Measurements from ENCODE around the gene KLF1. TPM values are rescaled to one million over a fixed set of nuclear protein-coding genes. Genes with fewer than 3 reads are reported as not detected.

KLF1 gene
- total and polyA plus RNA-seq, 2 of the 13 experiments (the other 11 are each of a cell fraction or from before 2014, with no cell fraction given) = not detected

DNA sequence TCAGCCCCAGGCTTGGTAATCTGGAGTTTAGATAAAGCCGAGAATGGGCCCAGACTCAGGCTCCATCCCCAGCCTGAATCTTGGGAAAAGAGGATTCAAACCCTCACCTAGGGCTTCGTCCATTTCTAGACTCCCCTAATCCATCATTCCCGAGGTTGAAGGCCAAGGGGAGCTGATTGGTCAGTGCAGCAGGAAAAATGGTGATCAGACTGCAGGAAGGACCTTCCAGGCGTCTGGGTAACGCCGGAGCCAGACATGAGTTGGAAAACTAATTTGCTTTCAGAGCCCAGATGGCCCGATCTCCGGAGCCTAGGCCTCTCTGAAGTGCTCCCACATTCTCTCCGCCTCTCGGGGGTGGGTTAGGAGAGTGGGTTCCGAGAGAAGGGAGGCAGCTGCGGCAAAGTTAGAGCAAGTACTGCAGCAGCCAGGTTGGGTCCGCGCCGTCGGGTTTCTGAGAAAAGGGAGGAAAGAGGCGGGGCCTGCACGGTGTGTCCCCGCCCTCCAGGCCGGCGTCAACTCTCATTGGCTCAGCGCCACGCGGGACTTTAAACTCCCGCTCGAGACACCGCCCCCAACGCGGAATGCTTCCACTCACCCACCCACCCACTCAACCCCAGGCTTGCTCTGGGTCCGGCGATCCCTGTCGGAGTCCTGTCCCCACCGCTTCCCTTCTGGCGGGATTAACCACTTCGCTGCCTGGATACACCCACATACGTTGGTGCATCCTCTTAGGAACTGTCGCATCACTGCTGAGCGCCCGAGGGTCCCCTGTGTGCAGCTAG, 51.8 kb downstream of the KLF1 start (continued):
- TF ChIP-seq, protein P1, sequence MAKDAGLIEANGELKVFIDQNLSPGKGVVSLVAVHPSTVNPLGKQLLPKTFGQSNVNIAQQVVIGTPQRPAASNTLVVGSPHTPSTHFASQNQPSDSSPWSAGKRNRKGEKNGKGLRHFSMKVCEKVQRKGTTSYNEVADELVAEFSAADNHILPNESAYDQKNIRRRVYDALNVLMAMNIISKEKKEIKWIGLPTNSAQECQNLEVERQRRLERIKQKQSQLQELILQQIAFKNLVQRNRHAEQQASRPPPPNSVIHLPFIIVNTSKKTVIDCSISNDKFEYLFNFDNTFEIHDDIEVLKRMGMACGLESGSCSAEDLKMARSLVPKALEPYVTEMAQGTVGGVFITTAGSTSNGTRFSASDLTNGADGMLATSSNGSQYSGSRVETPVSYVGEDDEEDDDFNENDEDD (CRISPR knock-in tag; IDR thresholded peaks at IDR 0.05; ENCODE audit: borderline replicate concordance) = 0 out of 2 replicates have a peak, but pooled peaks have one; percentile 40
- TF ChIP-seq TAF1 (CRISPR knock-in tag; IDR thresholded peaks at IDR 0.05) = no peak

DNA sequence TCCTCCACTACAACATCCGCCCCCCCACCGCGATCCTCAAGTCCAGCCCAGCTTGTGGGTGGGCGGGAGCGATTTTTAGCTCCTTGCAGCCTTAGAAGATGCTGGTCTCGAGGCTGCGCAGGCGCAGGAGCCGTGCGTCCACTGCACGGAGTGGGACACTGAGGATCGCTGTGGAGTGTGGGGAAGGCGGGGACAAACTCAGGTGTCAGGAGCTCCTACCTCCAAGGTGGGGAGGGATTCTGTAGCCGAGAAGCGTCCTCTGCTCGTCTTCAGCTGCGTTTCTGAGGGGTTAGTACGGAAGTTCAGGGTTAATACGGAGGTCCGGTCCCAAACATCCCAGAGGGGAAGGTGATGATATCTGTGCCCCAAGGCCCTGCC, 52.4 kb downstream of the KLF1 start, which contains the start of gene RTBDN:
TSS of gene RTBDN (minus strand) at position 14 of the 378 bp plus-strand sequence. CDS start 4,600 bp downstream, outside the sequence.
- H3K27me3 ChIP-seq (ENCODE audit: control insufficient read depth in 1 of 2, insufficient read depth in 2 of 2, low read length in 2 of 2) = peaks cover 0 to 29% of the 10 kb centered on the region in 2 experiments; a peak in 2 of 5 replicates
- H2AFZ ChIP-seq (ENCODE audit: low read length) = no peak within 1 kb of the TSS
- 0 out of 2 replicates have a peak within 1 kb of the TSS, but pooled peaks have one; percentile 36 for H3K9ac ChIP-seq (ENCODE audit: insufficient read depth, low read depth, low read length)
- peak within 1 kb of the TSS; percentile 46 to 79 (median 67); a peak in 5 of 6 replicates for H3K4me3 ChIP-seq (replicated peaks in 1 of 3; ENCODE audit: insufficient read depth in 1 of 3, low read depth in 2 of 3, low read length in 3 of 3)
- TF ChIP-seq CHD2 (IDR thresholded peaks at IDR 0.05; ENCODE audit: low read depth, low read length) (no peak), PLRG1 (conservative IDR thresholded peaks at IDR 0.05) (no peak), ZNF430 (CRISPR knock-in tag; IDR thresholded peaks at IDR 0.05) (no peak), ZNF629 (CRISPR knock-in tag; conservative IDR thresholded peaks at IDR 0.05) (peak; percentile 77)
- TF ChIP-seq, protein P2, sequence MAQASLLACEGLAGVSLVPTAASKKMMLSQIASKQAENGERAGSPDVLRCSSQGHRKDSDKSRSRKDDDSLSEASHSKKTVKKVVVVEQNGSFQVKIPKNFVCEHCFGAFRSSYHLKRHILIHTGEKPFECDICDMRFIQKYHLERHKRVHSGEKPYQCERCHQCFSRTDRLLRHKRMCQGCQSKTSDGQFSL (CRISPR knock-in tag; IDR thresholded peaks at IDR 0.05) = 0 out of 2 replicates have a peak, but pooled peaks have one; percentile 31
- no peaks in the 10 kb centered on the region for H3K9me3 ChIP-seq (ENCODE audit: low read length)
- no peaks in the 10 kb centered on the region for H3K79me2 ChIP-seq (ENCODE audit: insufficient read depth, low read length)
- WGBS (ENCODE audit: low lambda C conversion rate) = 35% methylated on average over 18 of the region's 20 CpGs
- H3K36me3 ChIP-seq (replicated peaks in 1 of 2; ENCODE audit: control insufficient read depth in 1 of 2, insufficient read depth in 2 of 2, low read length in 2 of 2) = no peaks in the 10 kb centered on the region
- no TSS peak for BruUV-seq (replicated peaks)
- ChIA-PET CTCF (ENCODE audit: low intra/inter-chr PET ratio, low total read pairs) (no interaction called here), POLR2A (no interaction called here)
- H4K20me1 ChIP-seq (ENCODE audit: insufficient read depth, low read length) = no peaks in the 10 kb centered on the region
- FAIRE-seq (no peak), ATAC-seq (no peak), DNase-seq (ENCODE audit: low spot score) (no peak)
- no peak within 1 kb of the TSS for H3K27ac ChIP-seq (ENCODE audit: extremely low read length, insufficient read depth, low read length)
- in situ Hi-C loops (cut with HindIII; ENCODE audit: extremely low pct_ligation_motif_present, low pct_unique_long_range_greater_than_20kb) = no loop called here
- H3K4me2 ChIP-seq (ENCODE audit: low read depth, low read length) = peak within 1 kb of the TSS; percentile 67
- peaks cover 60% of the 10 kb centered on the region for H3K4me1 ChIP-seq (ENCODE audit: insufficient read depth, low read length)
- intact Hi-C loops (cut with micrococcal nuclease; ENCODE audit: unreplicated experiment) = no loop called here

Small RNAs within 50 kb of the gene (microRNA-seq; reads per million reads assigned to microRNA genes)
- gene MIR5695 = not detected
- gene MIR6794 = not detected

Small RNAs within 50 kb of the gene (small RNA-seq; reads per million reads assigned to genes)
- 0 reads per million in 3 experiments for gene MIR5695 (ENCODE audit: insufficient read depth in 2 of 3, insufficient read length in 3 of 3, low read depth in 2 of 3, low replicate concordance in 1 of 3)
- 0 reads per million in 3 experiments for gene MIR6794 (ENCODE audit: insufficient read depth in 2 of 3, insufficient read length in 3 of 3, low read depth in 2 of 3, low replicate concordance in 1 of 3)

Other genes starting within 250 kb of the KLF1 start
- 10.8 and 23.8 TPM in 2 replicates for gene MAN2B1, start 220.5 kb downstream of the KLF1 start, total RNA-seq (2016; rRNA removed; fragmentation: Illumina TruSeq; extraction: Trizol)
- 23.6 and 31.8 TPM in 2 replicates for gene MAN2B1, start 220.5 kb downstream of the KLF1 start, polyA plus RNA-seq (2011; rRNA removed)
- 9.9 and 10.7 TPM in 2 replicates for gene WDR83, start 220.4 kb downstream of the KLF1 start, total RNA-seq (2016; rRNA removed; fragmentation: Illumina TruSeq; extraction: Trizol)
- 4.5 and 5.4 TPM in 2 replicates for gene WDR83, start 220.4 kb downstream of the KLF1 start, polyA plus RNA-seq (2011; rRNA removed)
- gene DHPS, start 205.3 kb downstream of the KLF1 start, total RNA-seq (2016; rRNA removed; fragmentation: Illumina TruSeq; extraction: Trizol) = 34.8 and 43.3 TPM in 2 replicates
- gene DHPS, start 205.3 kb downstream of the KLF1 start, polyA plus RNA-seq (2011; rRNA removed) = 84.3 and 84.6 TPM in 2 replicates
- not detected in 2 replicates for gene GNG14, start 199.2 kb downstream of the KLF1 start, total RNA-seq (2016; rRNA removed; fragmentation: Illumina TruSeq; extraction: Trizol)
- not detected in 2 replicates for gene GNG14, start 199.2 kb downstream of the KLF1 start, polyA plus RNA-seq (2011; rRNA removed)
- gene FBXW9, start 190.6 kb downstream of the KLF1 start, total RNA-seq (2016; rRNA removed; fragmentation: Illumina TruSeq; extraction: Trizol) = 4.6 and 6.1 TPM in 2 replicates
- gene FBXW9, start 190.6 kb downstream of the KLF1 start, polyA plus RNA-seq (2011; rRNA removed) = 5.7 and 7.0 TPM in 2 replicates
- gene TNPO2, start 163.3 kb downstream of the KLF1 start, total RNA-seq (2016; rRNA removed; fragmentation: Illumina TruSeq; extraction: Trizol) = 31.7 and 33.6 TPM in 2 replicates
- 61.0 and 76.1 TPM in 2 replicates for gene TNPO2, start 163.3 kb downstream of the KLF1 start, polyA plus RNA-seq (2011; rRNA removed)
- 159 and 179 TPM in 2 replicates for gene TRIR, start 152.5 kb downstream of the KLF1 start, total RNA-seq (2016; rRNA removed; fragmentation: Illumina TruSeq; extraction: Trizol)
- gene TRIR, start 152.5 kb downstream of the KLF1 start, polyA plus RNA-seq (2011; rRNA removed) = 160 and 166 TPM in 2 replicates
- 51.5 and 57.7 TPM in 2 replicates for gene GET3, start 149.7 kb downstream of the KLF1 start, total RNA-seq (2016; rRNA removed; fragmentation: Illumina TruSeq; extraction: Trizol)
- 59.4 and 67.5 TPM in 2 replicates for gene GET3, start 149.7 kb downstream of the KLF1 start, polyA plus RNA-seq (2011; rRNA removed)
- gene BEST2, start 135.4 kb downstream of the KLF1 start, total RNA-seq (2016; rRNA removed; fragmentation: Illumina TruSeq; extraction: Trizol) = not detected in 2 replicates
- not detected in 2 replicates for gene BEST2, start 135.4 kb downstream of the KLF1 start, polyA plus RNA-seq (2011; rRNA removed)
- gene HOOK2, start 111.6 kb downstream of the KLF1 start, total RNA-seq (2016; rRNA removed; fragmentation: Illumina TruSeq; extraction: Trizol) = 7.3 and 12.9 TPM in 2 replicates
- 9.2 and 11.1 TPM in 2 replicates for gene HOOK2, start 111.6 kb downstream of the KLF1 start, polyA plus RNA-seq (2011; rRNA removed)
- gene JUNB, start 95.7 kb downstream of the KLF1 start, total RNA-seq (2016; rRNA removed; fragmentation: Illumina TruSeq; extraction: Trizol) = 4.9 and 7.7 TPM in 2 replicates
- gene JUNB, start 95.7 kb downstream of the KLF1 start, polyA plus RNA-seq (2011; rRNA removed) = 8.2 and 15.9 TPM in 2 replicates
- gene PRDX2, start 85.4 kb downstream of the KLF1 start, total RNA-seq (2016; rRNA removed; fragmentation: Illumina TruSeq; extraction: Trizol) = 381 and 425 TPM in 2 replicates
- gene PRDX2, start 85.4 kb downstream of the KLF1 start, polyA plus RNA-seq (2011; rRNA removed) = 218 and 238 TPM in 2 replicates
- 14.9 and 23.5 TPM in 2 replicates for gene THSD8, start 85.1 kb downstream of the KLF1 start, total RNA-seq (2016; rRNA removed; fragmentation: Illumina TruSeq; extraction: Trizol)
- gene THSD8, start 85.1 kb downstream of the KLF1 start, polyA plus RNA-seq (2011; rRNA removed) = 4.8 and 5.2 TPM in 2 replicates
- gene RNASEH2A, start 80.6 kb downstream of the KLF1 start, total RNA-seq (2016; rRNA removed; fragmentation: Illumina TruSeq; extraction: Trizol) = 35.8 and 44.0 TPM in 2 replicates
- 18.4 and 25.1 TPM in 2 replicates for gene RNASEH2A, start 80.6 kb downstream of the KLF1 start, polyA plus RNA-seq (2011; rRNA removed)
- gene RTBDN, start 52.6 kb downstream of the KLF1 start, total RNA-seq (2016; rRNA removed; fragmentation: Illumina TruSeq; extraction: Trizol) = 0.27 TPM in 1 of 2 replicates, not detected in the other
- gene RTBDN, start 52.6 kb downstream of the KLF1 start, polyA plus RNA-seq (2011; rRNA removed) = 0.35 and 0.48 TPM in 2 replicates
- gene MAST1, start 48.7 kb downstream of the KLF1 start, total RNA-seq (2016; rRNA removed; fragmentation: Illumina TruSeq; extraction: Trizol) = 0.27 and 0.73 TPM in 2 replicates
- 4.7 and 5.6 TPM in 2 replicates for gene MAST1, start 48.7 kb downstream of the KLF1 start, polyA plus RNA-seq (2011; rRNA removed)
- gene DNASE2, start 5.8 kb downstream of the KLF1 start, total RNA-seq (2016; rRNA removed; fragmentation: Illumina TruSeq; extraction: Trizol) = 3.4 and 7.5 TPM in 2 replicates
- gene DNASE2, start 5.8 kb downstream of the KLF1 start, polyA plus RNA-seq (2011; rRNA removed) = 16.2 and 19.0 TPM in 2 replicates
- gene GCDH, start 4.0 kb upstream of the KLF1 start, total RNA-seq (2016; rRNA removed; fragmentation: Illumina TruSeq; extraction: Trizol) = 35.0 and 38.0 TPM in 2 replicates
- gene GCDH, start 4.0 kb upstream of the KLF1 start, polyA plus RNA-seq (2011; rRNA removed) = 15.1 and 16.4 TPM in 2 replicates
- gene SYCE2, start 32.1 kb upstream of the KLF1 start, total RNA-seq (2016; rRNA removed; fragmentation: Illumina TruSeq; extraction: Trizol) = 0.09 TPM in 1 of 2 replicates, not detected in the other
- gene SYCE2, start 32.1 kb upstream of the KLF1 start, polyA plus RNA-seq (2011; rRNA removed) = 0.25 and 0.40 TPM in 2 replicates
- 68.0 and 72.0 TPM in 2 replicates for gene FARSA, start 46.5 kb upstream of the KLF1 start, total RNA-seq (2016; rRNA removed; fragmentation: Illumina TruSeq; extraction: Trizol)
- 25.9 and 37.0 TPM in 2 replicates for gene FARSA, start 46.5 kb upstream of the KLF1 start, polyA plus RNA-seq (2011; rRNA removed)
- gene CALR, start 51.4 kb upstream of the KLF1 start, total RNA-seq (2016; rRNA removed; fragmentation: Illumina TruSeq; extraction: Trizol) = 420 and 898 TPM in 2 replicates
- 842 and 934 TPM in 2 replicates for gene CALR, start 51.4 kb upstream of the KLF1 start, polyA plus RNA-seq (2011; rRNA removed)
- 34.6 and 42.5 TPM in 2 replicates for gene RAD23A, start 58.7 kb upstream of the KLF1 start, total RNA-seq (2016; rRNA removed; fragmentation: Illumina TruSeq; extraction: Trizol)
- gene RAD23A, start 58.7 kb upstream of the KLF1 start, polyA plus RNA-seq (2011; rRNA removed) = 50.3 and 54.2 TPM in 2 replicates
- gene GADD45GIP1, start 70.0 kb upstream of the KLF1 start, total RNA-seq (2016; rRNA removed; fragmentation: Illumina TruSeq; extraction: Trizol) = 24.6 and 37.4 TPM in 2 replicates
- 30.7 and 31.9 TPM in 2 replicates for gene GADD45GIP1, start 70.0 kb upstream of the KLF1 start, polyA plus RNA-seq (2011; rRNA removed)
- not detected in 2 replicates for gene DAND5, start 82.4 kb upstream of the KLF1 start, total RNA-seq (2016; rRNA removed; fragmentation: Illumina TruSeq; extraction: Trizol)
- gene DAND5, start 82.4 kb upstream of the KLF1 start, polyA plus RNA-seq (2011; rRNA removed) = 0.04 TPM in 1 of 2 replicates, not detected in the other
- 5.4 and 5.6 TPM in 2 replicates for gene NFIX, start 108.3 kb upstream of the KLF1 start, total RNA-seq (2016; rRNA removed; fragmentation: Illumina TruSeq; extraction: Trizol)
- 3.0 and 3.4 TPM in 2 replicates for gene NFIX, start 108.3 kb upstream of the KLF1 start, polyA plus RNA-seq (2011; rRNA removed)
- 0.69 and 0.75 TPM in 2 replicates for gene LYL1, start 215.7 kb upstream of the KLF1 start, total RNA-seq (2016; rRNA removed; fragmentation: Illumina TruSeq; extraction: Trizol)
- gene LYL1, start 215.7 kb upstream of the KLF1 start, polyA plus RNA-seq (2011; rRNA removed) = 0.72 and 0.92 TPM in 2 replicates
- gene TRMT1, start 229.5 kb upstream of the KLF1 start, total RNA-seq (2016; rRNA removed; fragmentation: Illumina TruSeq; extraction: Trizol) = 27.9 and 44.1 TPM in 2 replicates
- gene TRMT1, start 229.5 kb upstream of the KLF1 start, polyA plus RNA-seq (2011; rRNA removed) = 35.5 and 42.9 TPM in 2 replicates
- gene NACC1, start 231.1 kb upstream of the KLF1 start, total RNA-seq (2016; rRNA removed; fragmentation: Illumina TruSeq; extraction: Trizol) = 31.8 and 46.7 TPM in 2 replicates
- 42.3 and 55.2 TPM in 2 replicates for gene NACC1, start 231.1 kb upstream of the KLF1 start, polyA plus RNA-seq (2011; rRNA removed)